Smooth muscle cell (in vitro differentiated cells): ENCODE measurements around the gene MSI2. TPM values are rescaled to one million over a fixed set of nuclear protein-coding genes. Genes with fewer than 3 reads are reported as not detected.

Experiments
- DNase-seq: peaks from one replicate; lab custom pipeline; 2025; ENCODE audit not compliant: unreplicated experiment; lab: John Stamatoyannopoulos, UW
- H2AFZ ChIP-seq: fragments of 200-600 bp; sonication (generic); 2 replicates; pipeline ENCODE4 v1.6.0; 2016; ENCODE audit warnings: antibody characterized with exemption, low read depth, mild to moderate bottlenecking
- H3F3A ChIP-seq: fragments of 200-600 bp; sonication (generic); 2 replicates; pipeline ENCODE4 v1.6.0; 2017; ENCODE audit warnings: antibody characterized with exemption, low read depth
- H3K27ac ChIP-seq: fragments of 200-600 bp; sonication (generic); 2 replicates; pipeline ENCODE4 v1.5.1; 2016; ENCODE audit warnings: low read depth, mild to moderate bottlenecking
- H3K27me3 ChIP-seq: fragments of 200-600 bp; sonication (generic); 2 replicates; pipeline ENCODE4 v1.6.1; 2016; ENCODE audit warnings: low read depth, mild to moderate bottlenecking
- H3K36me3 ChIP-seq: fragments of 200-600 bp; sonication (generic); 2 replicates; pipeline ENCODE4 v1.5.1; 2016; ENCODE audit warnings: low read depth
- H3K4me1 ChIP-seq: fragments of 200-600 bp; sonication (generic); 2 replicates; pipeline ENCODE4 v1.5.1; 2016; ENCODE audit warnings: low read depth
- H3K4me2 ChIP-seq: fragments of 200-600 bp; sonication (generic); 2 replicates; pipeline ENCODE4 v1.6.0; 2016; ENCODE audit warnings: mild to moderate bottlenecking
- H3K4me3 ChIP-seq: fragments of 200-600 bp; sonication (generic); 2 replicates; pipeline ENCODE4 v1.5.1; 2016; ENCODE audit warnings: mild to moderate bottlenecking
- H3K79me2 ChIP-seq: fragments of 200-600 bp; sonication (generic); 2 replicates; pipeline ENCODE4 v1.6.0; 2016; ENCODE audit warnings: low read depth, mild to moderate bottlenecking
- H3K9ac ChIP-seq: fragments of 200-600 bp; sonication (generic); 2 replicates; pipeline ENCODE4 v1.6.0; 2016; ENCODE audit warnings: low read depth
- H3K9me3 ChIP-seq: fragments of 200-600 bp; sonication (generic); replicated peaks from 2 replicates; pipeline ENCODE4 v1.5.1; 2016; ENCODE audit warnings: low read depth
- H4K20me1 ChIP-seq: fragments of 200-600 bp; sonication (generic); 2 replicates; pipeline ENCODE4 v1.6.0; 2016; ENCODE audit warnings: low read depth
- WGBS: methylation state at CpG from one replicate; pipeline ENCODE4 v1.1.7; 2016; ENCODE audit warnings: low lambda C conversion rate; 5-methylcytosine and 5-hydroxymethylcytosine counted together
- polyA plus RNA-seq: library from polyadenylated mRNA; unstranded; fragments of >200 nt; fragmentation: Nextera tagmentation; extraction: Ambion mirVana; gene quantifications from 2 replicates; pipeline ENCODE4 v1.2.1, GENCODE V29; 2016
- total RNA-seq: library from RNA; depleted of rRNA; stranded (reverse); fragments of >200 nt; gene quantifications from 2 replicates; pipeline ENCODE4 v1.2.3, GENCODE V29; 2014
- TF ChIP-seq, protein P1 (sequence below): fragments of 200-600 bp; sonication (generic); IDR thresholded peaks from 2 replicates; pipeline ENCODE4 v1.5.1; 2017; ENCODE audit warnings: borderline replicate concordance, mild to moderate bottlenecking, antibody characterized with exemption; ENCODE audit not compliant: insufficient read depth, poor library complexity, severe bottlenecking

Gene MSI2
- total and polyA plus RNA-seq, 2 experiments from 2014 or later, result 5.7 to 36.5 TPM

DNA sequence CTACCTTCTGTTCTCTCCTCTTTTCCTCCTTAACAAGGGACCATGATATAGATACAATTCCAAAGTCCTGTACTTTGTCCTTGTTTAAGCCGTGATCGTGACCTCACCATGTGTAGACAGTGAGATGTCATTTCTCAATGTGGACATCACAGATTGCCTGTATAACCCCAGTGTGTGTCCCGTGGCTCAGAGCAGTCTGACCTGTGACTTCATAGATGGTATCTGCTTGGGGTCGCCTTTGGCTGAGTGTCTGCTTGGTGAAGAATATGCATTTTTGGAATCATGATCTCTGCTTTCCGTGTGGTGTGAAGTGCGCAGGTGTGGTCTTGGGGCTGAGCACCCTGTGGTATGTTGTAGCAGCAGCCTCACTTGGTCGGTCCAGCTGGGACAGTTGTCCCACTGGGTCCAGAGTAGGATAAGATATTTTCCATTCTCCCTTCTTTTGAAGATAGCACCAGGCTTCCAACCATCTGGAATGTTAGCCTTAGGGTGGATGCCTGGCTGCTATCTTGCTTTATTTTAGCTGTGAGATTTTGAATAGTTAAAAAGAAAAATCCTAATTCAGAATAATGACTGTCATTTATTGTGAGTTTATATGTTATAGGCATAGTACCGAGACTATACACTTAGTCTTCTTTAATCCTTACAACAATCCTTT is 13.4 kb downstream of the MSI2 start:
- Histone ChIP-seq H3F3A (no peaks in the 10 kb centered on the region), H3K79me2 (peaks cover 45% of the 10 kb centered on the region), H3K9ac (no peak overlapping the region), H2AFZ (no peak overlapping the region), H3K36me3 (no peaks in the 10 kb centered on the region), H3K4me2 (no peak overlapping the region), H3K4me3 (no peak overlapping the region), H4K20me1 (peaks cover 88% of the 10 kb centered on the region), H3K9me3 (no peaks in the 10 kb centered on the region), H3K27me3 (no peaks in the 10 kb centered on the region), H3K4me1 (peaks cover 15% of the 10 kb centered on the region), H3K27ac (no peak overlapping the region)
- TF ChIP-seq, protein P1, sequence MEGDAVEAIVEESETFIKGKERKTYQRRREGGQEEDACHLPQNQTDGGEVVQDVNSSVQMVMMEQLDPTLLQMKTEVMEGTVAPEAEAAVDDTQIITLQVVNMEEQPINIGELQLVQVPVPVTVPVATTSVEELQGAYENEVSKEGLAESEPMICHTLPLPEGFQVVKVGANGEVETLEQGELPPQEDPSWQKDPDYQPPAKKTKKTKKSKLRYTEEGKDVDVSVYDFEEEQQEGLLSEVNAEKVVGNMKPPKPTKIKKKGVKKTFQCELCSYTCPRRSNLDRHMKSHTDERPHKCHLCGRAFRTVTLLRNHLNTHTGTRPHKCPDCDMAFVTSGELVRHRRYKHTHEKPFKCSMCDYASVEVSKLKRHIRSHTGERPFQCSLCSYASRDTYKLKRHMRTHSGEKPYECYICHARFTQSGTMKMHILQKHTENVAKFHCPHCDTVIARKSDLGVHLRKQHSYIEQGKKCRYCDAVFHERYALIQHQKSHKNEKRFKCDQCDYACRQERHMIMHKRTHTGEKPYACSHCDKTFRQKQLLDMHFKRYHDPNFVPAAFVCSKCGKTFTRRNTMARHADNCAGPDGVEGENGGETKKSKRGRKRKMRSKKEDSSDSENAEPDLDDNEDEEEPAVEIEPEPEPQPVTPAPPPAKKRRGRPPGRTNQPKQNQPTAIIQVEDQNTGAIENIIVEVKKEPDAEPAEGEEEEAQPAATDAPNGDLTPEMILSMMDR, result no peak
- DNase-seq, result no peak
- 92% methylated on average over 8 of the region's 8 CpGs for WGBS

DNA sequence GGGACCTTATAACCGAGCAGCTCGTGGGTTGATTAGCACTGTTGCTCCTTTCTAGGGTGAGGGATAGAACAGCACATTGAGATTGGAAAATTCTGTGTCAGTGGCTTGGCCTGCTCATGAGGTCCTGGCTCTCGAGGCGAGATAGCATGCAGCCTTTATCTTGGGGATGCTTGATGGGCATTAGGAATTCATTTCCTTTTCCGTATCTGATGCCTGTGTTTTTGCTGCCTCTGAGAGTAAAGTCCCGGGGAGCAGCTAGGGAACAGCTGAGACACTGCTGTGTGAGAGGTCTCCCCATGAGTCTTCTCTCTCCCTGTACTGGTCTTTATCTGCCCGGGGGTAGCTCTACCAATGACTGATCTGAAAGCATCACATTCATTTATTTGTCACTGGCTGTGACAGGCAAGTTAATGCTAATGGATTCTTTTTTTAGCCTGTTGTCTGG is 14.5 kb downstream of the MSI2 start:
- H3K4me3 ChIP-seq, result no peak overlapping the region
- H3K4me1 ChIP-seq, result peaks cover 15% of the 10 kb centered on the region
- no peak overlapping the region for H3K27ac ChIP-seq
- no peaks in the 10 kb centered on the region for H3K27me3 ChIP-seq
- no peak for DNase-seq
- no peaks in the 10 kb centered on the region for H3K36me3 ChIP-seq
- H3F3A ChIP-seq, result no peaks in the 10 kb centered on the region
- no peak overlapping the region for H2AFZ ChIP-seq
- 35% methylated on average over 7 of the region's 7 CpGs for WGBS
- no peaks in the 10 kb centered on the region for H3K9me3 ChIP-seq
- no peak overlapping the region for H3K9ac ChIP-seq
- H4K20me1 ChIP-seq, result peaks cover 88% of the 10 kb centered on the region
- TF ChIP-seq, protein P1, result no peak
- peaks cover 40% of the 10 kb centered on the region for H3K79me2 ChIP-seq
- H3K4me2 ChIP-seq, result no peak overlapping the region

DNA sequence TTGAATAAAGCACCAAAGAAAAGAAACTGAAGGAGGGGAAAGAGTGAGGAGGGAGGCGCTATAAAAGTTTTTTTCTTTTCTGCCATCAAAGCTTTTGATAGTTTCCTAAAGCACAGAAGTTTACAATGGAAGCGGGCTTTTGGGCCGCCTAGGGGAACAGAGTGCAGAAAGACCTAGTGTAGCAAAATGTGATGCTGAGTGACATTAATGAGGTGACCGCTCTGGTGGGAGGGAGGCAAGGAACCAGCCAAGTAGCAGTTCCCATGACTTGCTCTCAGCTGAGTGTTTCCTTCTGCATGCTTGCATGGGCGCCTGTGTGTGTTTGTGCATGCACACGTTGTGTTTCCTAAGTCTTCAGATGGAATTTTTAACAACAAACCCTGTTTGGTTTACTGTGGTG is 15.5 kb downstream of the MSI2 start:
- H3K27me3 ChIP-seq, result no peaks in the 10 kb centered on the region
- TF ChIP-seq, protein P1, result no peak
- H4K20me1 ChIP-seq, result peaks cover 80% of the 10 kb centered on the region
- WGBS, result 80% methylated on average over 6 of the region's 6 CpGs
- no peak for DNase-seq
- peaks cover 15% of the 10 kb centered on the region for H3K4me1 ChIP-seq
- H3F3A ChIP-seq, result no peaks in the 10 kb centered on the region
- H3K4me2 ChIP-seq, result no peak overlapping the region
- H3K9ac ChIP-seq, result no peak overlapping the region
- H3K79me2 ChIP-seq, result peaks cover 30% of the 10 kb centered on the region
- H3K36me3 ChIP-seq, result no peaks in the 10 kb centered on the region
- no peak overlapping the region for H3K4me3 ChIP-seq
- no peak overlapping the region for H3K27ac ChIP-seq
- H2AFZ ChIP-seq, result no peak overlapping the region
- no peaks in the 10 kb centered on the region for H3K9me3 ChIP-seq

DNA sequence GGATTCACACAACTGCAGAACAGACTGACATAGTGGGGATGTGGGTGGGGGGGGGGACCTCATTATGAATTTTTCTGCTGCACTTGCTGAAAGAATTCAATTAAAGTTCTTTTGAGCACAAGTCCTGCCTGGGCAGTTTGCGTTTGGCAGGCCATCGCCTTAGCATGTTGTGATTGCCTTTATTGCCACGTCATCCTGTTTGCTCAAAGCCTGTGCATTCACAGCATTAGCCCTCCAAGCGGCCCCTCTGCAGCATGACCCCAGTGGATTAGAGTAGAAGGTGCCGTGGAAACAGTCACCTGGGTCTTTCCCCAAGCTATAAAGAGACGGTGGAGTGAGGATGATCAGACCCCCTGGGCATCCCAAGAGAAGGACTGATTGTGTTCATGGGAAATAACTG is 17.2 kb downstream of the MSI2 start:
- TF ChIP-seq, protein P1, result no peak
- H2AFZ ChIP-seq, result no peak overlapping the region

More for the DNA sequence above, 17.2 kb downstream of the MSI2 start:
- Histone ChIP-seq H3F3A (no peaks in the 10 kb centered on the region), H3K36me3 (no peaks in the 10 kb centered on the region), H3K9me3 (no peaks in the 10 kb centered on the region), H3K79me2 (peaks cover 18% of the 10 kb centered on the region), H3K27ac (no peak overlapping the region), H4K20me1 (peaks cover 77% of the 10 kb centered on the region), H3K4me3 (no peak overlapping the region), H3K4me2 (no peak overlapping the region), H3K27me3 (no peaks in the 10 kb centered on the region), H3K4me1 (peaks cover 15% of the 10 kb centered on the region), H3K9ac (no peak overlapping the region)
- DNase-seq, result no peak
- 85% methylated on average over 6 of the region's 6 CpGs for WGBS
